Stimulated activated CD4-positive, alpha-beta T cell treated with anti-CD3 and anti-CD28 coated beads, Interleukin-12 subunit alpha, Interleukin-12 subunit beta, amount 100 ng/mL, for 4 hours (primary cell): Measurements from ENCODE around the gene UPF3A.
A peak's percentile ranks its signal among the peaks of the same experiment; 100 is the strongest.

Source experiments
- DNase-seq: peaks from one replicate; pipeline ENCODE4 v3.0.0-alpha.2; 2020

Gene UPF3A

GRCh38 chr13:114264886-114265611 lies 16.4 kb upstream of the UPF3A start:
- DNase-seq: no peak

GRCh38 chr13:114266241-114266640 lies 15.2 kb upstream of the UPF3A start:
- DNase-seq: no peak

- DNase-seq: no peak
Measured at GRCh38 chr13:114268344-114269280, 12.8 kb upstream of the UPF3A start.

GRCh38 chr13:114269281-114269770 lies 12.1 kb upstream of the UPF3A start:
- DNase-seq: no peak

GRCh38 chr13:114272977-114273376 lies 8.4 kb upstream of the UPF3A start:
- DNase-seq: no peak

GRCh38 chr13:114275304-114275703 lies 6.1 kb upstream of the UPF3A start:
- no peak for DNase-seq

GRCh38 chr13:114279146-114279545 lies 2.3 kb upstream of the UPF3A start:
- DNase-seq: no peak

GRCh38 chr13:114279758-114280355 lies 1.5 kb upstream of the UPF3A start:
- peak; percentile 4 for DNase-seq

- peak; percentile 59 for DNase-seq
Measured at GRCh38 chr13:114282041-114282670, 755 bp downstream of the UPF3A start.

GRCh38 chr13:114283576-114283975 lies 2.2 kb downstream of the UPF3A start:
- no peak for DNase-seq

GRCh38 chr13:114284680-114285079 lies 3.3 kb downstream of the UPF3A start:
- DNase-seq: no peak

- DNase-seq: no peak
Measured at GRCh38 chr13:114285166-114285808, 3.9 kb downstream of the UPF3A start.

GRCh38 chr13:114286808-114287207 lies 5.4 kb downstream of the UPF3A start:
- no peak for DNase-seq

- DNase-seq: no peak
Measured at GRCh38 chr13:114288157-114288591, 6.8 kb downstream of the UPF3A start.

GRCh38 chr13:114296448-114296847 lies 15.0 kb downstream of the UPF3A start:
- no peak for DNase-seq

GRCh38 chr13:114296902-114297301 lies 15.5 kb downstream of the UPF3A start:
- no peak for DNase-seq

GRCh38 chr13:114298866-114299265 lies 17.5 kb downstream of the UPF3A start:
- DNase-seq: no peak

GRCh38 chr13:114299604-114300305 lies 18.4 kb downstream of the UPF3A start:
- no peak for DNase-seq

GRCh38 chr13:114303700-114304327 lies 22.4 kb downstream of the UPF3A start:
- DNase-seq: no peak

- no peak for DNase-seq
Measured at GRCh38 chr13:114304346-114305034, 23.1 kb downstream of the UPF3A start.

GRCh38 chr13:114309086-114309485 lies 27.7 kb downstream of the UPF3A start:
- no peak for DNase-seq
